HG03060 (cell line): ENCODE measurements around the gene TADA2A.

ENCODE experiments used
- ATAC-seq: cut with Tn5 transposase; IDR thresholded peaks from one replicate; pipeline ENCODE4 v1.9.1; 2021; ENCODE audit warnings: low read depth, moderate number of reproducible peaks; ENCODE audit not compliant: unreplicated experiment

The TADA2A gene

GRCh38 chr17:37406635-37407461 is at the start of gene TADA2A, which contains the start of gene ACACA:
Gene TADA2A, plus strand, starts transcription at chr17:37406886. Its CDS starts 4,480 bp downstream, at chr17:37411366.
Gene ACACA, minus strand, starts transcription at chr17:37406836. Its CDS starts 537 bp downstream, at chr17:37406299.
- ATAC-seq: peak; percentile 47

- ATAC-seq: no peak
Observed at GRCh38 chr17:37358098-37358829, 48.4 kb upstream of the TADA2A start.

GRCh38 chr17:37358830-37359681 is 47.6 kb upstream of the TADA2A start:
- peak; percentile 81 for ATAC-seq

- ATAC-seq: no peak
Observed at GRCh38 chr17:37359682-37360188, 47.0 kb upstream of the TADA2A start.

DNA sequence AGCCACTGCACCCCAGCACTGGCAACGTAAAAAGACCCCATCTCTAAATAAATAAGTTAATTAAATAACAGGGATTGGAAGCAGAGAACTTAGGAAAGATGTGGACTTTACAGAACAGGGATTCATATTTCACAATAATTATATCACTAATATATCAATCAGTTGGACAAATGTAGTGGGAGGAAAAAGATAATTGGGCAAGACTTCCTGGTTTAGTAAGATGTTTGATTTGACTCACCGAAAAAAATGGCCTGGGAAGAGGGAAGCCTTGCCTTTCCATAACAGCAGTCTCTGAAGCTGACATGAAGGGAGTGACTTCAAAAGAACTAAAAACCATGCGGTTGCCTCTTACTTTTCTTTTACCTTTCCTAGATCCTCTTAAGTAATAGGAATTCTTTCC is 46.1 kb upstream of the TADA2A start:
- ATAC-seq: no peak

GRCh38 chr17:37361543-37361942 is 45.1 kb upstream of the TADA2A start:
- ATAC-seq: no peak

DNA sequence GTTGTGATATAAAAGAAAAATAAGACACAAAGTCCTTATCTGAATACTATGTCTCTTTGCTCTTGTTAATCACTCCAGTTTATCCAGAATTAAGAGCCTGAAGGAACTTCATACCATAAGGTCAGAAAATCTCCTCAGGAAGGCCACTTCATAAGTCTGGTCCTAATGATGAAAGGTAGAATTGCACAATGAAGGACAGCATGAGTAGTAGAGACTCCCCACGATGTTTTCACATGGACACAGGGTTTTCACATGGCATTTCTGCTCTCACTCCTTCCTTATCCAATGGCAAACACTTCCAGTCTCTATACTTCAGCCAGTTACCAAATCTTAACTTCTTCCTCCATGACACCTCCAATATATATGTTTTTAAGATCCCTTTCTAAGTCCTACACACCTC is 41.1 kb upstream of the TADA2A start:
- no peak for ATAC-seq

- no peak for ATAC-seq
Observed at GRCh38 chr17:37368577-37368976, 38.1 kb upstream of the TADA2A start.

- ATAC-seq: no peak
Observed at GRCh38 chr17:37373530-37374159, 33.0 kb upstream of the TADA2A start.

DNA sequence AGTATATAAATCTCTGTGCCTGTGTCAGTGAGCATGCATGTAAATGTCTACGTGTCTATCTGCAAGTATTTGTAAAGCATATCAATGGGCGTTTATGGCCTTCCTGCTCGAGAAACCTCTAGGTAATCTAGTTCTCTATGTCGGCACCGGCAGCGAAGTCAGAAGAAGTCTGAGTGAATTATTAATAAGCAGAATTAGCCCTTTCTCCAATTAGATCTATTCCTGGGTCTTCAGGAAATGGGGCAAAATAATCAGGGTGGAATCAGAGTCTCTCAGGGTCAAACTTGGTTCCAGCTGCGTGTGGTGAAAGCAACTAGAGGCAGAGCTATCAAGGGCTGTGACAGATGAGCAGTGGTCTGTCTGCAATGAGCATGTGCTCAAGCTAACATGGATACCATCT is 31.0 kb upstream of the TADA2A start, which contains the start of gene C17orf78:
TSS of gene C17orf78 (plus strand) at position 280 of the 400 bp plus-strand sequence. CDS start at position 388, 108 bp downstream.
- no peak for ATAC-seq

DNA sequence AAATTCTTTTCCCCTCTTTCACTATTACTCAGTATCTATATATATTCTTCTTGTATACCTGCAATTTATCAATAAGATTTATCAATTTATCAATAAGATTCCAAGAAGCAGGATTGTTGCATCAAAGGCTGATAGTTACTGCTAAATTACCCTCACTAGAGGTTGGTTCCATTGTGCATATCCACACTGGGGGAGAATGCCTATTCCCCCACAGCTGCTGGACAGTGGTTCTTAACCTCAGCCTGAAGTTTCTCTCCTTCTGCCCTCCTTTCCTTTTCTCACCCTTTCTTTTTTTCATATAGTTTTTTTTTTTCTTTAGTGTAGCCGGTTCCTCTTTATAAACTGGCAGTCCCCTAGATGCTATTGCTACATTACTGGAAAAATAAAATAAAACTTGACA is 24.6 kb upstream of the TADA2A start:
- no peak for ATAC-seq

DNA sequence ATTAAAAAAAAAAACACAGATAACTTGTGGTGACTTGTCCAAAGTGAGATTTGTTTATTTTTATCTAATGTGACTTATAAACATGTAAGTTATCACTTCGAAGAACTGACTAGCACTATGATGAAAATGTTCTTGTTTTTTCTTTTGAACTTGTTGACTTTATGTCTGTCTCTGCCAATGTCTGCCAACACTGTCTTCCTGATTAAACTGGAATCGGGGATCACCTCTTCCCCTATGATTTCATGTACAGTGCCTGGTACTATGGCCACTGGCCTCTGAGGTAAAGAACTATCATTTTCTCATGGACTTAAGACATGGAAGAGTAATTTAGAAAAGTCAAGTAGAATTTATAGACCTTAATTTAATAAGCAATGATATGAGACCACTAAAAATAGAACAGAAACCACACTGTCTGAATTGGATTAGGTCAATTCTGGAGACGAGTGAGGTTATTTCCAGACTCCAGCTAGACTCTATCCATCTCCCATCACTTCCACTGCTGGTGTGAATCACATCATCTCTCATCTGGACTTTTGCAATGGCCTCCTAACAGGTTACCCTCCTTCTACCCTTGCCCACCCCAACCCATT is 22.0 kb upstream of the TADA2A start:
- no peak for ATAC-seq

DNA sequence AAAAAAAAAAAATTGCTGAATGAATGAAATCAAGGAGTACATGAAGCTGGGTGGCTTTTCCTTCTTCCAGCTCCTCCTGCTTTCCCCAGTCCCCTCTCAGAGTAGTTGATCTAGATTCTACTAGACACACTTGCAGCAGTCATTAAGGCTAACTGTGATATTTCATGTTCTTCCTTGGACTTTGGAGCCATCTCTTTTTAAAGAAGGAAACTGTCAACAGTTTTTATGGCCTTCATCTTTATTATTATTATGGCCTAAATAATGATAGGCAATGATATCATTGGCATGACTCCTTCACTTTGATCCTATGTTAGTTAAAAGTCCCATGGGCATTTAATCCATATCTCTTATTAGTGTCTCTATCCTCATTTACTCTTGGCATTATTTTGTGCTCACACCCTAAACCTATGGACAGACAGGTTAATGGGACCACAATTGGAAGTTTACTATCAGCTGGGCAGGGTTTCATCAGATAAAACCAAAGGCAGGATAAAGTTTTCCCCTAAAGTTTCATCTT is 21.2 kb upstream of the TADA2A start:
- no peak for ATAC-seq

- no peak for ATAC-seq
Observed at GRCh38 chr17:37386462-37386861, 20.2 kb upstream of the TADA2A start.

DNA sequence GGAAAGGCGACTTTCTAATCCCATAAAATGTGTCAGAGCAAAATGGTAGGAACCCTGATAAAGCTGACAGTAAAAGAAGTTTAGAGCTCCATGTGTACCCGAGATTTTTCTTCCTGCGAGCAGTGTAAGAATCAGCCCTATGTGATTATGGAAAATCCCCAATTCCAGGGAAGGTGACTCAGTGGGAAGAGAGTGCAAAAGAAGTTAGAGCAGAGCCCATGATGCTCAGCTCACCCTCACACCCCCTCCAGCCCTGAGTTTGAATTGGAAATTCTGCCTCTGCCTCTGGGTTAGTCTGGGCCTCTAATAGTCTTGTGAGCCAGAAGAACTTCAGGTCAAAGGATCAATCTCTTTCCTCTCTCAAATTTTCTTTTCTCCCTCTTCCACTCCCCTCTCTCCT is 18.4 kb upstream of the TADA2A start:
- ATAC-seq: no peak

DNA sequence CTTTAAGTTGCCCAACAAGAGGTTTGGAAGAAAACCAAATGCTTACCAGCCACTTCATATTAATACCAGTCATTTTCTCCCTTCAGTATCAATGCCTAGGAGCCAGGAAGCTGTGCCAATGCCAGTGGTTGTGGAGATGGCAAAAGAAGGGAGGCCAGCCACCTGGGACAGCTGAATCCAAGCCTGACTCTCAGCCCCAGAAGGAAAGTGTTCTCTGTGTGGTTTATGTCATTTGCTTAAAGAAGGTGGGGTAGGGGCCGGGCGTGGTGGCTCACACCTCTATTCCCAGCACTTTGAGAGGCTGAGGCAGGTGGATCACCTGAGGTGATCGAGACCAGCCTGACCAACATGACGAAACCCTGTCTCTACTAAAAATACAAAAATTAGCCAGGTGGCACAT is 17.5 kb upstream of the TADA2A start:
- ATAC-seq: no peak

DNA sequence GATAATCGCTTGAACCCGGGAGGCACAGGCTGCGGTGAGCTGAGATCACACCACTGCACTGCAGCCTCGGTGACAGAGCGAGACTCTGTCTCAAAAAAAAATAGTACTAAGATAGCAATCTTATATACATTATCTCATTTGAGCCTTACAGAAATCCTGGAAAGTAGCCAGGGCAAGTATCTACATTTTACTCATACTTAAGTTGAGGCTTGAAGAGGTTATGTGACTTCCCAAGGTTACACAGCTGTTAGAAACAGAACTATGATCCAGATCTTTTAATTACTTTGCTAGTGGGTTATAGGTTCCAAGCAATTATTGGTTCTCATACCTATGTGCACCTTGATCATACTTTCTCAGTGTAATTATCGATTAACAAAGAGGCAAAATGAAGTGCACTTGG is 15.5 kb upstream of the TADA2A start:
- ATAC-seq: no peak

DNA sequence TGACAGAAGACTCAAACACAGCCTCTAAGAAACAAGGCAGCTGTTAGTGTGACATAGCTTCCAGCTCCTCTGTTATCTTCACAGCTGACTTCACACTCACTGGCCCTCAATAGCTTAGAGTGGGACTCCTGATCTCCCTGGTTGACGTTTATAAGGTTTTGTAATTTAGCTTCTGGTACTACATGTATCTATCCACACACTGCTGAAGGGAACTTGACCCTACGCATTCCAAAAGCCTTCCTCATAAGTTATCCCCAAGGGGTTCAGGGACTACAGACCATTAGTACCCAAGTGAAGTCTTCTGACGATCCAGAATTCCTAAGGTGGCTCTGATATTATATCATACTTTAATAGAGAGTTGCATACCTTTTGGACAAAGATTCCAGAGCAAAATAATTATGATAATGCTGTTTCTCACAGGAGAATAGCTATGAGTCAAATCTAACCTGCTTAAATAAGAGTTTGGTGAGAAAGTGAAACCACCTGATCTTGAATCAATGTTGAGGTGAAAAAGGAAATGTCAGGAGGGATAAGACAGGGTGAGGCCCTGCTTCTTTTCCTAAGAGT is 14.6 kb upstream of the TADA2A start:
- ATAC-seq: no peak

GRCh38 chr17:37393352-37393751 is 13.3 kb upstream of the TADA2A start:
- ATAC-seq: no peak
